Measurements from ENCODE around the gene CDH23. TPM values are rescaled to one million over a fixed set of nuclear protein-coding genes. Genes with fewer than 3 reads are reported as not detected.

CDH23 gene
- total RNA-seq, 1 experiment from 2014 or later = 0.06 TPM

DNA sequence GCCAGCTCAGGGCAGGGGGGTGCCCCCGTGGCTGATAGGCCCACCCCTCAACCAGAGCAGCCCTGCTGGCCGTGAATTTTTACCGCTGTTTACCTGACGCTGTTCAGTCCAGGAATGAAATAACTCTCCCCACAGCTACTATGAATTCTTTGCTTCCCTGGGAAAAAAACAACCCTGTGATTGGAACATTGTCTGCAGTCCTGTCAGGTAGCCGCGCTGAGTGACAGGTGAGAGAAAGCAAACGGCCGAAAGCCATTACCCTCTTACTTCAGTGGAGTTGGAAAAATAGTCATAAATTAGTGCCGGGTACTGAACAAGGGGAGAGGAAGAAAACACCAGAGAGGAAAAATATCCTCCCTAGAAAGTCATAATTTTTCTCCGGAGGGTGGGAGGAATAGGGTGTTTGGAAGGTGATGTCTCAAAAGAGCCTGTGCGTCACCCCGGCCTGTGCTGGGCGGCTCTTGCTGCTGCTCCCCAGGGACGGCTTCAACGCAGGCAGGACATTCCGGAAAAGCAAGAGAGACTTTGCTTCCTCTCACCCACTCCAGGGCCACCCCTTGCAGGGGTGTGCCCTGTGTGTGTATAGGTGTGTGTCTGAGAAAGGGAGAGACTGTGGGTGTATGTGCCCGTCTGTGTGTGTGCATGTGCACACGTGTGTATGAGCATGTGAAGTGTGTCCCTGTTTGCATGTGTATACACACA lies 69.0 kb downstream of the CDH23 start:
- no peak for DNase-seq (ENCODE audit: low read depth)

DNA sequence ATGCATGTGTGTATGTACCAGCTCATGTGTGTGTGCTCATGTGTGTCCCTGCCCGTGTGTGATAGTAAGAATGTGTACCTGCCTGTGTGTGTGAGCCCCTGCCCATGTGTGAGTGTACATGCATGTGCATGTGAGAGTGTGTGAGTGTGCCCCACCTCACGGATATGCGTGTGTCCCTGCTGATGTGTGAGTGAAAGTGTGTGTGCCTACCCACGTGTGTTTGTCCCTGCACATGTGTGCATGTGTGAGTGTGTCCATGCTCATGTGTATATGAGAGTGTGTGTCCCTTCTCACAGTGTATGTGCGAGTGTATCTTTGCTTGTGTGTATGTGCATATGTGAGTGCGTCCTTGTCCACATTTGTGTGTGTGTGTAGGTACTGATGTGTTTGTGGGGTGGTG lies 69.6 kb downstream of the CDH23 start:
- DNase-seq (ENCODE audit: low read depth) = no peak

GRCh38 chr10:71467161-71467560 lies 70.4 kb downstream of the CDH23 start:
- no peak for DNase-seq (ENCODE audit: low read depth)

GRCh38 chr10:71467569-71468362 lies 71.0 kb downstream of the CDH23 start:
- no peak for DNase-seq (ENCODE audit: low read depth)

DNA sequence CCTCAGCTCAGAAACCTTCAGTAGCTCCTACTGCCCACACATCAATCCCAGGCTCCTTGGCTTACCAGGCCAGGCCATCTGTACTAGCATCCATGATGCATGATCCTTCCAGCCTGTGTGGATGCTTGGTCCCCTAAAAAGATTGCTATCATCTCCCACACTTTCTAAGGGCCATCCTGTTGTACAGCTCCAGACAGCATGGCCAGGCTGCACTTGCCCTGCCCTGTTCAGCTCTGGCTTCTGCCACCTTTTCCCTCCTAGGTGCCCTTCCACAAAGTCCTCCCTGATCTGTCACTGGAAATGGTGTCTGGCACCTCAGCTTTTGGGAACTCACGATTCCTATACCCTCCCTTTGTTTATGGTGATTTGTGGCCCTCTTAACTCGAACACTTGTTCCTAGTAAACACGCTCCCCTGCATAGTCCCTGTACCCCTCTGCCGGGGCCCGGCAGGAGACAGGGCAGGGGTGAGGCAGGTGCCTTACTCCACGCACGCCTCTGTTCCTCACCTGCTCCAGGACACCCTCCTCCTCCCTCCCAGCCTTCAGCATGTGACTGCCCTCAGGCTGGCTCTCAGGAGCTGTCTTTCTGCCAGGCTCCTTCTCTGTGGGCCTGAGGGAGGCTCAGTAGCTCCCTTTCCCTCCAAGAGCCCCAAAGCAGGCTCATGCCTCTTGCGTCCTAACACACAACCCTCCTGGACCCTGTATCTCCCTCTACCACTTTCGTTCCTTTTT lies 71.8 kb downstream of the CDH23 start:
- DNase-seq (ENCODE audit: low read depth) = no peak

GRCh38 chr10:71471006-71471405 lies 74.3 kb downstream of the CDH23 start:
- DNase-seq (ENCODE audit: low read depth) = no peak

DNA sequence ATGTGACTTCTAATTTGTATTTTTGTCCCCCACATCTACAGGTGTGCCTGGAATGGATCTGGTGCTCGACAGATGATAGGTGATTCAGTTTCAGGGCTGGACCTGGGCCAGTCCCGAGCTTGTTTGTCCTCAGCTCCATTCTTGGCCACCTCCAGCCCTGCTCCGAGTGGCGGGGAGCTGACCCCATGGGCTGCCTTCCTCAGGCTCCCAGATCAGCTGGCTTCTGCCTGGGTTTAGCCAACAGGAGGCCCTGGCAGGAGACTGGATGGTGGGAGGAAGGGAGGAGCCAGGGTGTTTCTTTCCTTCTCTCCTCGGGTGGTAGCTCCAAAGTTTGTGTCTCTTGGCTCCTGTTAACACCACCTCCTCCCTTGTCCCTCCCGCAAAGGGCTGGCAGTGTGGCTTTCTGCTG lies 75.2 kb downstream of the CDH23 start:
- no peak for DNase-seq (ENCODE audit: low read depth)

DNA sequence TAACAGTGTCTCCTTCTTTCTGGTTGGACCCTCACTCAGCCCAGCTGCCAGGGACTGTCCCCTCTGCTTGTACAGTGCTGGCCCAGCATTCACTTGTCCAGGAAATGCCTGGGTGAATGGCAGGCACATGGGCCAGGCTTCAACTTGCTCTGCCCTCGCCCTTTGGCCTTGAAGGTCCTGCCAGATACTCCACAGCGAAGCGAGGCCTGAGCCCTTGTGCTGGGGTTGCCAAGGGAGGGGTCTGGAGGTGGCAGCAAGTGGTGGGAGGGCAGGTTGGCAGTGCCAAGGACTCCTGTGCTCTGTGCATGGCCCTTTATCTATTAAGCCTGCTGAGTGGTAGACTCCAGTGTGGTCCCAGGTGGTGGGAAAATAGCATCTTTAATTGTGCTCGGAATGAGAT lies 75.7 kb downstream of the CDH23 start:
- DNase-seq (ENCODE audit: low read depth) = no peak

DNA sequence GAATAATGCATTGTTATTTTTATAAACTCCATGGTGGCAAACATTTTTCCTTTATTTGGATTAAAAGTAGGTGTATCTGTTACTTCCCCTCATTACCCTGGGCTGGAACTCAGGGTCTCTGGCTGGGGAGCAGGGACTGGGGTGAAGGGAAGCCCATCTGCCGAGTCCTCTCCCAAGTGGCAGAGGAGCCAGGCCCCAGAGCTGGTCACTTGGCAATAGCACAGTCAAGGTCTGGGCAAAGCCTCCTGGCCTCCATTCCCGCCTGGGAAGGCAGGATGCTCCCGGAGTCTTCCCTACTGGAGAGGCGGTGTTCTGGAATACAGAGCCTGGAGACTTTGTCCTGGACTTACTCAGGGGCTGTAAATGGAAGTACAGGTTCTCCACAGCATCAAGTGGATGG lies 76.2 kb downstream of the CDH23 start:
- no peak for DNase-seq (ENCODE audit: low read depth)

DNA sequence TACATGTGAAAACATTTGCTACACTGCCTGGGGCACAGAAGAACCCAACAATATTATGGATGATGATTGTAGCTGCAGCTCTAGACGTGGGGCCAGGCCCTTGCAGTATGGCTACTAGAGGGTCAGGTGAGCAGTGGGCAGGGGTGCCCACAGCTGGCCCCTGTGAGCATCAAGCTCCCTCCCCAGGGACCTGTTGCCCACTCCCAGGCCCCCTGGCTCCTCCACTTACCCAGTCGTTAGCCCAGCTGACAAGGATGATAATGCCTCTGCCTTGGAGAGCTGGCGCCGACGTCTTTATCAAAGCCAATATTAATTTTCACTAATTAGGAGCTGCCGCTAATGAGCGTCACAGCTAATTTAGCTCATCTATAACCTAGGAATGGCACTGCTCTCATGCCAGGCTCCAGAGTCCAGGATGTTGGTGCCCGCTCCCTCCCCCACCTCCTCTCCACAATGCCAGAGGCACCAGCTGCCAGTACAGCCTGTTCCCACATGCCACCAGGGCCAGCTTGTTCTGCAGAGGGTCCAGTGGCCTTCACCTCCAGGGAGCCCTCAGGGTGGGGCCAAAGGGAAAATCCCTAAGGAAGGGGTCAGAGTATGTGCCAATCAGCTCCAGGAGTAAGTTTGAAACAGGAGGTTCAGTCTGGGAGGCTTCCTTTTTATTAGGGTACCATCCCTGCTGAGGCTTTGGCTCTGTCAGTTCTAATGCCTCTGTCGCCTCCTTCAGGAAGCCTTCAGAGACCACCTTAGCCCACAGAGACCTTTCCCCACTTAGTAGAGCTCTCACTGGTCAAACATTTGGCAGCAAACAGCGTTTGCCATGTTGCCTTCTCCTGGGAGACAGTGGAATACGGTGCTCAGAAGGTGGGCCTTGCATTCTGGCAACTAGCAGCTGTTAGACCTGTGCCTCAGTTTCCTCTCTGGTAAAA lies 77.2 kb downstream of the CDH23 start:
- DNase-seq (ENCODE audit: low read depth) = no peak

GRCh38 chr10:71474702-71475242 lies 78.1 kb downstream of the CDH23 start:
- no peak for DNase-seq (ENCODE audit: low read depth)

- DNase-seq (ENCODE audit: low read depth) = no peak
Observed at GRCh38 chr10:71475243-71475871, 78.6 kb downstream of the CDH23 start.

GRCh38 chr10:71476228-71477011 lies 79.7 kb downstream of the CDH23 start:
- DNase-seq (ENCODE audit: low read depth) = no peak

- no peak for DNase-seq (ENCODE audit: low read depth)
Observed at GRCh38 chr10:71478173-71478572, 81.5 kb downstream of the CDH23 start.

- DNase-seq (ENCODE audit: low read depth) = no peak
Observed at GRCh38 chr10:71478813-71479365, 82.2 kb downstream of the CDH23 start.

GRCh38 chr10:71479831-71480230 lies 83.1 kb downstream of the CDH23 start:
- DNase-seq (ENCODE audit: low read depth) = no peak

DNA sequence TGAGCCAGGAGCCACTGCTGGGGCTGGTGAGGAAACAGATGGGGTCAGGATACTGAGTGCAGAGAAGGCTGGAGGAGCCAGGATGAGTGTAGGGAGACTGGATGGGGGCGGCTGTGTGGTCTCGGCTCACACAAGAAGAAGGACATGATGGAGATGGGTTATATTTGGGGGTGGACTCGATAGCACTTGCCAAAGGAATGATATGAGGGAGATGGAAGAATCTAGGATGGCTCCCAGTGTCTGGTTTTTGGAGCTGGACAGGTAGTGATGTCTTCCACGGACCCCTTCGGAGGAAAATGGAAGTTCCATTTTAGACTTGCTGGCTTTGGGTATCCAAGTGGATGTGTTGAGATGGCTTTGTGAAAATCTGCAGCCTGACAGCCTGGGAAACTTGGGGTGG lies 83.9 kb downstream of the CDH23 start:
- no peak for DNase-seq (ENCODE audit: low read depth)

GRCh38 chr10:71481746-71482410 lies 85.2 kb downstream of the CDH23 start:
- no peak for DNase-seq (ENCODE audit: low read depth)

GRCh38 chr10:71482620-71483019 lies 85.9 kb downstream of the CDH23 start:
- no peak for DNase-seq (ENCODE audit: low read depth)
